Bronchial smooth muscle cell (primary cell): ENCODE data around the gene CDHR4. TPM values are rescaled to one million over a fixed set of nuclear protein-coding genes. Genes with fewer than 3 reads are reported as not detected.

Experiments
- total RNA-seq: library from RNA; depleted of rRNA; stranded (reverse); fragments of >200 nt; gene quantifications from 2 replicates; pipeline ENCODE4 v1.2.1, GENCODE V29; 2014

CDHR4 gene, protein sequence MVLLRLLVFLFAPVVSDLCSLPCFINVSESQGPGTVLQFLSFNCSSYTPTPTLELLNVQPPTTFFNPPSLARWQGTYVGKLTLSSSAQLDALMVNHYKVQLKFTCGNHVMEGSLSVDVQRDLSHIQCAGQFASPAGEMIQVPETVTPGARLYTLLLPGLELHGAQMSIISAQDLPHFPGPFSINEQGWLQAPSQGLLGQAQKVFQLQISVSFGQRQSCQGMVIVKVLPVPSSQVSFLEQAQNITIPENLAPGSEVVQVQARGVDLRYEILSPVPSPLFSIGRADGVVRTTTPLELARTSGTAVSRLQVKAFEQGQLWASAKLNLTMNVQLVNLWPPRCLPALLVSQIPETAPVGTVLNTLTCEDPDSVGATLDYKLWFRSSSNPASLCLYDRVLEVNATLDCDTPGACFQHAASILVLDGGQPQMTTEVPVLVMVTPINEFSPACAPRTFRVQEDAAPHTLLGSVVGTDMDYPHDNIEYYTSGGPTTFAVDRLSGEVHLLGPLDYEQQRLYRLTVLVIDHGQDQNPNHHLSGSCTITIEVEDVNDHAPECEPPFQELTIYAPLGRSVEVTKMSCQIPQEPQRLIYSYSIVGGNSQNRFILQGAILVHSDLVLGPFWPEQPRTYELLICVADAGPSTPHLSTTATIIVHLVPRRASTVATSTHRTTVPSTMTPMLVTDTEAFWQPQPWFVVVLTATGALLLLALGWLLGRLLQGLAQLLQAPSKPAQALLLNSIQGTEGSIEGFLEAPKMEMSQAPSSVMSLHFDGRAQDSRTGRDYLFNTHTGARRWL
- 0.16 and 0.43 TPM in 2 replicates for total RNA-seq

GRCh38 chr3:49799761-49800160 is at the start of gene CDHR4:
CDHR4 (minus strand) TSS chr3:49799873; CDS start chr3:49799812, 61 bp downstream.

DNA sequence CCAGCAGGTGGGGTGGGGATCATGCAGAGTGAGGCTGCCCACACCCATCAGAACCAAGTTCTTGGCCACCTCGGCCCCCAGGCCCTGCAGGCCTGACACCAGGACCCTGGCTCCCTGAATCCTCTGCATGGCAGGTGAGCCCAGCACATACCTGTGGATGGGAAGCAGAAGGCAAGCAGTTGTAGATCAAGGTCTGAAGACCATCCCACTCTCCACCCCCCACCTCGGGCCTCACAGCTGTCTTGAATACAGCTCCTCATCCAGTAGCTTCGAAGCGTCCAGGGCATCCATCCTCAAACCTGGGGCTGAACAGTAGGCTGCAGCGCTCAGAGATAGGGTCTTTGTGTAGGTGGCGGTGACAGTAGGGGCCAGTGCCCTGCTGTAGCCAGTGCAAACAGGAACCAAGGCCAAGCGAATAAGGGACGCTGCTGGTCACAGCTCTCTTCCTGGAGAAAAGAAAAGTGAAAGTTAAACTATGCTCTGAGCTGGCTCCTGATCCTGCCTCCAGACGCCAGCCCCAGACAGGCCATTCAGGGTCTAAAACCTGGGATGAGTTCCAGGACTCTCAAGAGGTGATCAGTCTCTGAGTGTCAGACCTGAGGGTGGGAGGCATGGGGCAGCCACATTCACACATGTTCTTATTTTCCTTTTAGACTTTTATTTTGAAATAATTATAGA is 14.0 kb upstream of the CDHR4 start, which contains the start of gene UBA7:
Gene UBA7 (minus strand): TSS at position 457 of the 678 bp plus-strand sequence. CDS start 166 bp downstream, at position 291.

GRCh38 chr3:49802719-49803464 is 3.2 kb upstream of the CDHR4 start, which contains the start of gene INKA1:
INKA1 (plus strand) TSS chr3:49803261; CDS start chr3:49803393, 132 bp downstream.

DNA sequence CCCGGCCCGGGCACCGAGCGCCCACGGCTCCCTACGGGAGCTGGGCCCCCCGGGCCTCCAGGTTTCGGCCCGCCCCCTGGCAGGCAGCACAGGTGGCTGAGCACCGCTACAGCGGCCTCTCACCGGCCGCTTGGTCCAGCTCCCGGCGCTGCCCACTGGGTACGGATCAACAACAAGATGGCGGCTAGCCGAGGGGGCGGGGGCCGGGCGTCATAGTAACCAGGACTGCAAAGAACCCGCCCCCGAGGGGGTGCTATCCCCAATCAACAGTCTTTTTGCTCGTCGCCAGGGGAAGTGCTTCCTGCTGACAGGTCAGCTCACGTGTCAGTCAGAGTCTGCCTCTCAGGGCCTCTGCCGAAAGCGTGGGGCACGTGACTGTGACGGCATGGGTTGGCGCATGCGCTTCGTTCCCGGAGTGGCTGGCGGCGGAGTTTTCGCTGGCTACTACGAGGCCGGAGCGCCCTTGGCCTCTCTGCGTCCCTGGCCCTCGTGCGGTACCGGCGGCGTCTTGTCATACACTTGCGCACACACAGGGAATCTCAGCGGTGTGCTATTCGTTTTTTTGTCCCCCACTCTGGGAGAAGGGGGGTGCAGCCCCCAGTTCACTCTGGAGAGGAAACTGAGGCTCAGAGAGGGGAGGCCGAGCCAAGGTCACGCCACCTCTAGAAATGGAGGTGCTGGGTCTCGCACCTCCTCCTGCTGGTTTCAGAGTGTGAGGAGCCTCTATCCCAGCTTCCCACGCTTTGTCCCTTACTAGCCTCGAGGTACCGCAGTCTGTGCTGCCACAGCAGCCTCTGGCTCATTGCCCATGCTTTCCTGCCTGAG is 13.1 kb downstream of the CDHR4 start, which contains the start of gene IP6K1:
Gene IP6K1 (minus strand): TSS at position 186 of the 825 bp plus-strand sequence. CDS start 38,502 bp downstream, outside the sequence.

Other genes with a start within 250 kb of the CDHR4 start
- under 0.01 TPM in 2 replicates for gene BSN, start 245.4 kb downstream of the CDHR4 start, total RNA-seq
- gene APEH, start 125.5 kb downstream of the CDHR4 start, total RNA-seq = 103 and 115 TPM in 2 replicates
- 8.3 and 9.9 TPM in 2 replicates for gene MST1, start 110.4 kb downstream of the CDHR4 start, total RNA-seq
- gene RNF123, start 110.3 kb downstream of the CDHR4 start, total RNA-seq = 18.8 and 22.7 TPM in 2 replicates
- gene AMIGO3, start 80.2 kb downstream of the CDHR4 start, total RNA-seq = under 0.01 and 0.34 TPM in 2 replicates
- gene GMPPB, start 75.9 kb downstream of the CDHR4 start, total RNA-seq = 16.5 and 25.4 TPM in 2 replicates
- gene IP6K1, start 13.3 kb downstream of the CDHR4 start, total RNA-seq = 23.2 and 31.9 TPM in 2 replicates
- 10.1 and 12.1 TPM in 2 replicates for gene INKA1, start 3.4 kb upstream of the CDHR4 start, total RNA-seq
- 53.9 and 64.4 TPM in 2 replicates for gene UBA7, start 14.1 kb upstream of the CDHR4 start, total RNA-seq
- 0.77 and 2.4 TPM in 2 replicates for gene TRAIP, start 56.7 kb upstream of the CDHR4 start, total RNA-seq
- gene CAMKV, start 70.0 kb upstream of the CDHR4 start, total RNA-seq = not detected in 2 replicates
- gene MST1R, start 104.0 kb upstream of the CDHR4 start, total RNA-seq = 0.32 and 0.86 TPM in 2 replicates
- 8.4 and 11.2 TPM in 2 replicates for gene MON1A, start 129.9 kb upstream of the CDHR4 start, total RNA-seq
- gene RBM6, start 140.3 kb upstream of the CDHR4 start, total RNA-seq = 32.7 and 43.5 TPM in 2 replicates